Keratinocyte (primary cell): ENCODE results near the gene SLF1. TPM values are rescaled to one million over a fixed set of nuclear protein-coding genes. Genes with fewer than 3 reads are reported as not detected.

ENCODE experiments used
- DNase-seq: peaks from one replicate; pipeline ENCODE4 v3.0.0-alpha.2; 2011; ENCODE audit warnings: low read depth, missing footprints, low spot score
- FAIRE-seq: peaks from 2 replicates; lab custom pipeline; 2011; peaks lifted over from hg19 to GRCh38; lab: Jason Lieb, UNC
- H2AFZ ChIP-seq: 2 replicates; pipeline ENCODE4 v1.6.0; 2012; ENCODE audit warnings: low read length, control low read depth, inconsistent platforms; ENCODE audit not compliant: control insufficient read depth
- H3K27ac ChIP-seq: 2 replicates; pipeline ENCODE4 v1.5.1; 2011; ENCODE audit warnings: low read length; ENCODE audit not compliant: control insufficient read depth, insufficient read depth
- H3K27me3 ChIP-seq: 3 replicates; pipeline ENCODE4 v1.6.0; 2011; ENCODE audit warnings: low read length; ENCODE audit not compliant: control insufficient read depth, insufficient read depth; ENCODE audit errors: extremely low read depth
- H3K36me3 ChIP-seq, 2 experiments: 2 replicates in 1 of 2; 3 replicates in 1 of 2; pipeline ENCODE4 v1.5.1; 2011; ENCODE audit warnings: low read length in 2 of 2, mild to moderate bottlenecking in 1 of 2; ENCODE audit not compliant: control insufficient read depth in 2 of 2, insufficient read depth in 2 of 2; ENCODE audit errors: extremely low read depth in 1 of 2
- H3K4me1 ChIP-seq: 3 replicates; pipeline ENCODE4 v1.5.1; 2011; ENCODE audit warnings: low read length; ENCODE audit not compliant: control insufficient read depth, insufficient read depth; ENCODE audit errors: extremely low read depth
- H3K4me2 ChIP-seq: 3 replicates; pipeline ENCODE4 v1.6.0; 2011; ENCODE audit warnings: low read depth, low read length; ENCODE audit not compliant: control insufficient read depth, insufficient read depth; ENCODE audit errors: extremely low read depth
- H3K4me3 ChIP-seq, 3 experiments: fragments of 200-600 bp in 1 of 3; sonication (generic) in 1 of 3; 2 replicates in 2 of 3; 3 replicates in 1 of 3; pipeline ENCODE4 v1.5.1; 2011 to 2016; ENCODE audit warnings: low read length in 3 of 3, mild to moderate bottlenecking in 3 of 3, control low read depth in 2 of 3, inconsistent platforms in 1 of 3, low read depth in 1 of 3, mixed read lengths in 1 of 3, mixed run types in 1 of 3, moderate library complexity in 1 of 3; ENCODE audit not compliant: control insufficient read depth in 2 of 3, insufficient read depth in 2 of 3; ENCODE audit errors: extremely low read depth in 1 of 3
- H3K79me2 ChIP-seq: 2 replicates; pipeline ENCODE4 v1.6.0; 2012; ENCODE audit warnings: low read length; ENCODE audit not compliant: control insufficient read depth, insufficient read depth
- H3K9ac ChIP-seq: 3 replicates; pipeline ENCODE4 v1.6.0; 2011; ENCODE audit warnings: low read length; ENCODE audit not compliant: control insufficient read depth, insufficient read depth; ENCODE audit errors: extremely low read depth
- H3K9me1 ChIP-seq: 3 replicates; pipeline ENCODE4 v1.6.0; 2011; ENCODE audit warnings: low read length; ENCODE audit not compliant: control insufficient read depth, insufficient read depth; ENCODE audit errors: extremely low read depth
- H3K9me3 ChIP-seq: 2 replicates; pipeline ENCODE4 v1.5.1; 2012; ENCODE audit warnings: low read depth, low read length; ENCODE audit not compliant: control insufficient read depth
- H4K20me1 ChIP-seq: 3 replicates; pipeline ENCODE4 v1.6.0; 2011; ENCODE audit warnings: low read length; ENCODE audit not compliant: control insufficient read depth, insufficient read depth; ENCODE audit errors: extremely low read depth
- CTCF ChIP-seq, 3 experiments: IDR thresholded peaks in 1 of 3; conservative IDR thresholded peaks in 1 of 3; optimal IDR thresholded peaks in 1 of 3; 2 replicates in 2 of 3; 3 replicates in 1 of 3; pipeline versions ENCODE3 to v1.5.1; 2011; ENCODE audit warnings: low read length in 3 of 3, mild to moderate bottlenecking in 3 of 3, moderate library complexity in 2 of 3, control low read depth in 1 of 3, inconsistent platforms in 1 of 3; ENCODE audit not compliant: insufficient read depth in 2 of 3; ENCODE audit errors: extremely low read depth in 1 of 3
- EZH2 ChIP-seq: IDR thresholded peaks from one replicate; pipeline ENCODE4 v1.6.1; 2012; ENCODE audit warnings: inconsistent platforms, mild to moderate bottlenecking, low read length, moderate library complexity
- dilution Hi-C: fragments of 300-500 bp; cut with MboI; formaldehyde crosslinking; loops from one replicate; pipeline ENCODE4 v1.7.0; 2020; ENCODE audit warnings: low sequenced_read_pairs; ENCODE audit not compliant: extremely low pct_ligation_motif_present
- polyA plus RNA-seq, 5 experiments: library from polyadenylated mRNA; depleted of rRNA in 3 of 5; stranded (reverse) in 3 of 5; stranded (forward) in 1 of 5; unstranded in 1 of 5; fragments of >200 nt; gene quantifications; 1 replicate in 1 of 5; 2 replicates in 3 of 5; 3 replicates in 1 of 5; pipeline versions ENCODE4 v1.2.1 to v1.2.3, GENCODE V29; 2011 to 2012; ENCODE audit warnings: missing spikeins in 2 of 5, low read depth in 1 of 5, low replicate concordance in 1 of 5

The SLF1 gene
- polyA plus RNA-seq, 1 donor (not counting 4 experiments of a cell fraction or from before 2014, with no cell fraction given): 7.0 TPM

DNA sequence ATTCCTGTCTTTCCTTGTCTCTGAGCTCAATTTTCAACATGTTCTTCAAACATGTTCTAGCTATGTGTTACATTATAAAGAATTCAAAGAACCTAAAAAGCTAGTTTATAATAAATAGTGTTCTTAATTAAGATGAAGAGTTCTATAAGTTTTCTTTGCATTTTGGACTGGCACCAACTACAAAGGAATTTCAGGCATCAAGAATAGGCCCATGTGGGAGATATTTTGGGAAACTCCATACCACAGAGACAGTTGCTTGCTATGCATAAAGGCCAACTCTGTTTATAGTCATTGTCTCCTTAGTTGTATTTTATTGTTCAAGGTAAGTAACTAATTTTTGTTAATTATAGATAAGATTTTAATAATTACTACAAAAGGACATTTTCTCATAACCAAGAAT is 4.5 kb downstream of the SLF1 start:
- H3K4me2 ChIP-seq: no peak overlapping the region
- H2AFZ ChIP-seq: no peak overlapping the region
- H3K27ac ChIP-seq: no peak overlapping the region

GRCh38 chr5:94623877-94624276 is 5.4 kb downstream of the SLF1 start:
- Histone ChIP-seq H3K9ac (no peak overlapping the region), H4K20me1 (no peaks in the 10 kb centered on the region), H3K27ac (no peak overlapping the region), H3K9me3 (no peaks in the 10 kb centered on the region), H3K27me3 (no peaks in the 10 kb centered on the region), H3K4me2 (no peak overlapping the region), H3K9me1 (no peaks in the 10 kb centered on the region), H2AFZ (no peak overlapping the region), H3K4me1 (peaks cover 5% of the 10 kb centered on the region), H3K4me3 (no peak overlapping the region), H3K36me3 (no peaks in the 10 kb centered on the region), H3K79me2 (peaks cover 33% of the 10 kb centered on the region)
- TF ChIP-seq CTCF (optimal IDR thresholded peaks at IDR 0.05 in 1 of 3, IDR thresholded peaks at IDR 0.05 in 1 of 3, conservative IDR thresholded peaks at IDR 0.05 in 1 of 3; ENCODE audit: extremely low read depth in 1 of 3, insufficient read depth in 2 of 3, low read length in 3 of 3) (no peak), EZH2 (no peak)
- no peak for DNase-seq
- no peak for FAIRE-seq
- dilution Hi-C loops: no loop called here

More for the DNA sequence above, 4.5 kb downstream of the SLF1 start:
- DNase-seq: no peak
- no peaks in the 10 kb centered on the region for H3K27me3 ChIP-seq
- no peak for FAIRE-seq
- no peaks in the 10 kb centered on the region for H3K9me3 ChIP-seq
- H3K4me3 ChIP-seq: no peak overlapping the region
- peaks cover 5% of the 10 kb centered on the region for H3K4me1 ChIP-seq
- H3K9me1 ChIP-seq: no peaks in the 10 kb centered on the region
- H3K36me3 ChIP-seq: no peaks in the 10 kb centered on the region
- TF ChIP-seq CTCF (optimal IDR thresholded peaks at IDR 0.05 in 1 of 3, IDR thresholded peaks at IDR 0.05 in 1 of 3, conservative IDR thresholded peaks at IDR 0.05 in 1 of 3; ENCODE audit: extremely low read depth in 1 of 3, insufficient read depth in 2 of 3, low read length in 3 of 3) (no peak), EZH2 (no peak)
- H3K9ac ChIP-seq: no peak overlapping the region
- dilution Hi-C loops: no loop called here
- H3K79me2 ChIP-seq: peaks cover 33% of the 10 kb centered on the region
- no peaks in the 10 kb centered on the region for H4K20me1 ChIP-seq
